CD14-positive monocyte (primary cell): ENCODE data around the gene AVPR1B. TPM values are rescaled to one million over a fixed set of nuclear protein-coding genes. Genes with fewer than 3 reads are reported as not detected.

ENCODE experiments used
- DNase-seq, 3 donors: peaks; one replicate each; pipeline ENCODE4 v3.0.0-alpha.2; 2011 to 2022
- H2AFZ ChIP-seq: 2 replicates; pipeline ENCODE4 v1.6.0; 2012; ENCODE audit warnings: mild to moderate bottlenecking, low read depth, low read length, inconsistent platforms; ENCODE audit not compliant: insufficient read depth, poor library complexity, severe bottlenecking
- H3K27ac ChIP-seq, 2 donors: 1 replicate in 1 of 2; 2 replicates in 1 of 2; pipeline ENCODE4 v1.5.1; 2012 to 2013; ENCODE audit warnings: low read length in 2 of 2, control low read depth in 1 of 2, inconsistent platforms in 1 of 2, low read depth in 1 of 2, mild to moderate bottlenecking in 1 of 2
- H3K27me3 ChIP-seq, 2 donors: one replicate each; pipeline versions ENCODE4 v1.6.0 to v1.6.1; 2011 to 2013; ENCODE audit warnings: low read length in 2 of 2; ENCODE audit not compliant: control insufficient read depth in 2 of 2, insufficient read depth in 2 of 2
- H3K36me3 ChIP-seq, 2 donors: replicated peaks in 1 of 2; 1 replicate in 1 of 2; 2 replicates in 1 of 2; pipeline versions ENCODE4 v1.5.1 to v1.6.1; 2012 to 2013; ENCODE audit warnings: low read length in 2 of 2, control low read depth in 1 of 2, inconsistent platforms in 1 of 2, mild to moderate bottlenecking in 1 of 2; ENCODE audit not compliant: insufficient read depth in 2 of 2, control insufficient read depth in 1 of 2
- H3K4me1 ChIP-seq, 2 donors: 1 replicate in 1 of 2; 2 replicates in 1 of 2; pipeline versions ENCODE4 v1.5.1 to v1.6.1; 2012 to 2013; ENCODE audit warnings: low read length in 2 of 2, control low read depth in 1 of 2, inconsistent platforms in 1 of 2, mild to moderate bottlenecking in 1 of 2, moderate library complexity in 1 of 2; ENCODE audit not compliant: insufficient read depth in 2 of 2, control insufficient read depth in 1 of 2
- H3K4me2 ChIP-seq: replicated peaks from 2 replicates; pipeline ENCODE3; 2012; ENCODE audit warnings: low read length, moderate library complexity, mild to moderate bottlenecking; ENCODE audit not compliant: poor library complexity, severe bottlenecking; ENCODE audit errors: extremely low read depth
- H3K4me3 ChIP-seq, 3 experiments: fragments of 200-600 bp in 1 of 3; sonication (generic) in 1 of 3; replicated peaks in 1 of 3; 1 replicate in 2 of 3; 2 replicates in 1 of 3; pipeline ENCODE4 v1.5.1; 2011 to 2013; ENCODE audit warnings: low read length in 3 of 3, mild to moderate bottlenecking in 3 of 3, control low read depth in 2 of 3, low read depth in 2 of 3, inconsistent platforms in 1 of 3, moderate library complexity in 1 of 3
- H3K79me2 ChIP-seq: 2 replicates; pipeline ENCODE4 v1.6.0; 2012; ENCODE audit warnings: mild to moderate bottlenecking, control low read depth, inconsistent platforms, low read length, moderate library complexity; ENCODE audit not compliant: insufficient read depth
- H3K9ac ChIP-seq: 2 replicates; pipeline ENCODE4 v1.6.0; 2017; ENCODE audit warnings: low read length, mild to moderate bottlenecking; ENCODE audit not compliant: insufficient read depth, poor library complexity, severe bottlenecking
- H3K9me3 ChIP-seq, 2 donors: replicated peaks in 1 of 2; 1 replicate in 1 of 2; 2 replicates in 1 of 2; pipeline versions ENCODE4 v1.5.1 to v1.6.1; 2012 to 2013; ENCODE audit warnings: low read length in 2 of 2, control low read depth in 1 of 2; ENCODE audit not compliant: control insufficient read depth in 1 of 2, insufficient read depth in 1 of 2
- H4K20me1 ChIP-seq: 2 replicates; pipeline ENCODE4 v1.6.0; 2012; ENCODE audit warnings: mild to moderate bottlenecking, low read length, control low read depth, moderate library complexity; ENCODE audit not compliant: insufficient read depth
- H3K27ac Mint-ChIP-seq, 7 donors: one replicate each; pipeline ENCODE4 v1.8.0; 2020; ENCODE audit warnings: mild to moderate bottlenecking in 7 of 7, mixed read lengths in 7 of 7, moderate library complexity in 6 of 7, inconsistent platforms in 2 of 7
- H3K27me3 Mint-ChIP-seq, 3 donors: one replicate each; pipeline ENCODE4 v1.8.0; 2021 to 2022; ENCODE audit warnings: low read depth in 3 of 3, mild to moderate bottlenecking in 3 of 3, mixed read lengths in 3 of 3, moderate library complexity in 3 of 3, inconsistent platforms in 1 of 3
- H3K36me3 Mint-ChIP-seq, 2 donors: one replicate each; pipeline ENCODE4 v1.8.0; 2020; ENCODE audit warnings: mixed read lengths in 2 of 2, inconsistent platforms in 1 of 2, mild to moderate bottlenecking in 1 of 2
- H3K4me1 Mint-ChIP-seq: one replicate; pipeline ENCODE4 v1.8.0; 2020; ENCODE audit warnings: mild to moderate bottlenecking, mixed read lengths
- H3K4me3 Mint-ChIP-seq, 2 donors: one replicate each; pipeline ENCODE4 v1.8.0; 2020; ENCODE audit warnings: mild to moderate bottlenecking in 2 of 2, mixed read lengths in 2 of 2, moderate library complexity in 1 of 2
- H3K9me3 Mint-ChIP-seq, 7 donors: one replicate each; pipeline ENCODE4 v1.8.0; 2020 to 2022; ENCODE audit warnings: mixed read lengths in 7 of 7, mild to moderate bottlenecking in 6 of 7, moderate library complexity in 6 of 7, inconsistent platforms in 2 of 7
- CTCF ChIP-seq: fragments of 200-600 bp; IDR thresholded peaks from one replicate; pipeline ENCODE4 v1.8.0; 2022; ENCODE audit warnings: antibody characterized with exemption, mild to moderate bottlenecking
- WGBS: methylation state at CpG from one replicate; pipeline ENCODE4 v1.1.5; 2013; ENCODE audit warnings: missing lambda C conversion rate; ENCODE audit not compliant: insufficient coverage; 5-methylcytosine and 5-hydroxymethylcytosine counted together
- intact Hi-C, 2 donors: fragments of 100-400 bp; cut with micrococcal nuclease; formaldehyde crosslinking; loops; one replicate each; pipeline versions ENCODE4 v1.15.0 to v1.15.1; 2023
- polyA plus RNA-seq, 3 donors: library from polyadenylated mRNA; depleted of rRNA in 1 of 3; unstranded in 2 of 3; stranded (reverse) in 1 of 3; fragments of 300-500 nt in 2 of 3; fragments of >200 nt in 1 of 3; fragmentation: Illumina TruSeq in 2 of 3; gene quantifications; 1 replicate in 2 of 3; 2 replicates in 1 of 3; pipeline ENCODE4 v1.2.3, GENCODE V29; 2012 to 2021

AVPR1B gene
- polyA plus RNA-seq, 3 donors: not detected

- Histone ChIP-seq H3K9me3 (no peaks in the 10 kb centered on the region), H2AFZ (no peak overlapping the region), H3K4me3 (no peak overlapping the region), H3K27ac (no peak overlapping the region), H4K20me1 (no peaks in the 10 kb centered on the region), H3K27me3 (no peaks in the 10 kb centered on the region), H3K4me1 (peaks cover 20 to 32% of the 10 kb centered on the region in 2 donors), H3K9ac (no peak overlapping the region), H3K36me3 (no peaks in the 10 kb centered on the region), H3K79me2 (no peaks in the 10 kb centered on the region), H3K4me2 (no peak overlapping the region)
- WGBS: 9% methylated on average over 2 of the region's 3 CpGs
- no peak overlapping the region for H3K27ac Mint-ChIP-seq
- peaks cover 0 to 2% (median 0%) of the 10 kb centered on the region in 3 donors for H3K27me3 Mint-ChIP-seq
- H3K4me3 Mint-ChIP-seq: no peak overlapping the region
- peaks cover 33% of the 10 kb centered on the region for H3K4me1 Mint-ChIP-seq
- peak; percentile 14 for TF ChIP-seq CTCF
- DNase-seq: no peak
- H3K9me3 Mint-ChIP-seq: no peaks in the 10 kb centered on the region
- H3K36me3 Mint-ChIP-seq: no peaks in the 10 kb centered on the region
- intact Hi-C loops: no loop called here
Measured at GRCh38 chr1:206074839-206075238, 42.3 kb downstream of the AVPR1B start.

- Mint-ChIP-seq H3K4me3 (no peak overlapping the region), H3K9me3 (no peaks in the 10 kb centered on the region), H3K27me3 (peaks cover 0 to 3% (median 0%) of the 10 kb centered on the region in 3 donors), H3K4me1 (peaks cover 46% of the 10 kb centered on the region), H3K36me3 (no peaks in the 10 kb centered on the region), H3K27ac (peak overlapping the region in 1 of 7 donors; percentile 18)
- Histone ChIP-seq H3K27me3 (no peaks in the 10 kb centered on the region), H4K20me1 (no peaks in the 10 kb centered on the region), H3K36me3 (no peaks in the 10 kb centered on the region), H3K4me3 (no peak overlapping the region), H3K9me3 (no peaks in the 10 kb centered on the region), H3K4me1 (peaks cover 37 to 43% of the 10 kb centered on the region in 2 donors), H2AFZ (no peak overlapping the region), H3K27ac (no peak overlapping the region), H3K4me2 (no peak overlapping the region), H3K79me2 (no peaks in the 10 kb centered on the region), H3K9ac (no peak overlapping the region)
- WGBS: 44% methylated on average over 4 of the region's 9 CpGs
- DNase-seq: peak in 1 of 3 donors; percentile 48
- no peak for TF ChIP-seq CTCF
- intact Hi-C loops: no loop called here
Measured at GRCh38 chr1:206070627-206071304, 46.4 kb downstream of the AVPR1B start.
